ENCODE data around the gene C7orf57.

- TF ChIP-seq CTCF (IDR thresholded peaks at IDR 0.05) (no peak), POLR2A (IDR thresholded peaks at IDR 0.05) (no peak), EP300 (IDR thresholded peaks at IDR 0.05) (no peak)
Observed at GRCh38 chr7:48107926-48108472, 72.7 kb downstream of the C7orf57 start.
